Esophagus squamous epithelium (tissue), 4 donors: ENCODE data around the gene CCDC69.

Source experiments
- POLR2A ChIP-seq, 4 donors: fragments of 450-650 bp; IDR thresholded peaks; one replicate each; pipeline ENCODE4 v1.6.1; 2017; ENCODE audit warnings: antibody characterized with exemption in 4 of 4, mild to moderate bottlenecking in 4 of 4, moderate library complexity in 3 of 4
- TF ChIP-seq, protein P1 (sequence below), 6 experiments: fragments of 450-650 bp in 4 of 6; fragments of 200-600 bp in 2 of 6; sonication (generic) in 2 of 6; IDR thresholded peaks; one replicate each; pipeline ENCODE4 v1.5.1; 2016 to 2019; ENCODE audit warnings: antibody characterized with exemption in 6 of 6, mild to moderate bottlenecking in 4 of 6, moderate library complexity in 4 of 6

DNA sequence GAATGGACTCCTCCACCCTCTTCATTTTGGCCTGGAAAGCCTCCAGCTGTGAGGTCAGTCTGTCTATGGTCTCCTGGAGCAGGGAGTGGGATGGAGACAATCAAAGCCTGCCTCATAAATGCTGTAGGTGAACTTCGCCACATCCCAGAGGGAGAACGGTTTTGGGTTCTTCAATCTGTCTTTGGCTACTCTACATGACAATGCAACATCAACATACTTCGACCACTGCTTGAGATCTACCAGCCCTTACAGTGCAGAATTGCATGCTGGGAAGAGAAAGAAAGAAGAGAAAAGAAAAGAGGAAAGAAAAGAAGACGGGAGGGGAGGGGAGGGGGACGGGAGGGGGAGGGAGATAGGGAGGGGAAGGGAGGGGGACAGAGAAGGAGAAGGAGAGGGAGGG is 37.8 kb downstream of the CCDC69 start:
- TF ChIP-seq, protein P1, sequence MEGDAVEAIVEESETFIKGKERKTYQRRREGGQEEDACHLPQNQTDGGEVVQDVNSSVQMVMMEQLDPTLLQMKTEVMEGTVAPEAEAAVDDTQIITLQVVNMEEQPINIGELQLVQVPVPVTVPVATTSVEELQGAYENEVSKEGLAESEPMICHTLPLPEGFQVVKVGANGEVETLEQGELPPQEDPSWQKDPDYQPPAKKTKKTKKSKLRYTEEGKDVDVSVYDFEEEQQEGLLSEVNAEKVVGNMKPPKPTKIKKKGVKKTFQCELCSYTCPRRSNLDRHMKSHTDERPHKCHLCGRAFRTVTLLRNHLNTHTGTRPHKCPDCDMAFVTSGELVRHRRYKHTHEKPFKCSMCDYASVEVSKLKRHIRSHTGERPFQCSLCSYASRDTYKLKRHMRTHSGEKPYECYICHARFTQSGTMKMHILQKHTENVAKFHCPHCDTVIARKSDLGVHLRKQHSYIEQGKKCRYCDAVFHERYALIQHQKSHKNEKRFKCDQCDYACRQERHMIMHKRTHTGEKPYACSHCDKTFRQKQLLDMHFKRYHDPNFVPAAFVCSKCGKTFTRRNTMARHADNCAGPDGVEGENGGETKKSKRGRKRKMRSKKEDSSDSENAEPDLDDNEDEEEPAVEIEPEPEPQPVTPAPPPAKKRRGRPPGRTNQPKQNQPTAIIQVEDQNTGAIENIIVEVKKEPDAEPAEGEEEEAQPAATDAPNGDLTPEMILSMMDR (IDR thresholded peaks at IDR 0.05), result no peak
- TF ChIP-seq POLR2A (IDR thresholded peaks at IDR 0.05), result no peak
